22Rv1 (cell line): ENCODE results near the gene LSM11.

Source experiments
- ZFX ChIP-seq: fragments of 450-650 bp; IDR thresholded peaks from 2 replicates; pipeline ENCODE4 v1.6.1; 2017; ENCODE audit warnings: antibody characterized with exemption, borderline replicate concordance
- TF ChIP-seq, protein P1 (sequence below): fragments of 450-650 bp; IDR thresholded peaks from 2 replicates; pipeline ENCODE4 v1.5.1; 2017; ENCODE audit warnings: mild to moderate bottlenecking

DNA sequence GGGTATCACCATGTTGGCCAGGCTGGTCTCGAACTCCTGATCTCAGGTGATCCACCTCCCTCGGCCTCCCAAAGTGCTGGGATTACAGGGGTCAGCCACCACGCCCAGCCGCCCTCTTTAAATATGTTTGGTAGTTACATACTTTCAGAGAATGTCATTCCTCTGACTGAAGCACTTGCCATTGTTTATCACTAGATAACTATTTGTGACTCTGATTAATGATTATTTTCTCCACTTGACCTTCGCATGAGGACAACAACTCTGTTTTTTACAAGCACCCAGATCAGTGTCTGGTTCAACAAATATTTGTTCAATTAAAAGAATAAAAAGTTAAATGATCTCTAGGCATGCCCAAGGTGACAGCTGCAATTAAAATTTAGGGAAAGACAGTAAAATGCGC is 59.2 kb downstream of the LSM11 start:
- TF ChIP-seq, protein P1, sequence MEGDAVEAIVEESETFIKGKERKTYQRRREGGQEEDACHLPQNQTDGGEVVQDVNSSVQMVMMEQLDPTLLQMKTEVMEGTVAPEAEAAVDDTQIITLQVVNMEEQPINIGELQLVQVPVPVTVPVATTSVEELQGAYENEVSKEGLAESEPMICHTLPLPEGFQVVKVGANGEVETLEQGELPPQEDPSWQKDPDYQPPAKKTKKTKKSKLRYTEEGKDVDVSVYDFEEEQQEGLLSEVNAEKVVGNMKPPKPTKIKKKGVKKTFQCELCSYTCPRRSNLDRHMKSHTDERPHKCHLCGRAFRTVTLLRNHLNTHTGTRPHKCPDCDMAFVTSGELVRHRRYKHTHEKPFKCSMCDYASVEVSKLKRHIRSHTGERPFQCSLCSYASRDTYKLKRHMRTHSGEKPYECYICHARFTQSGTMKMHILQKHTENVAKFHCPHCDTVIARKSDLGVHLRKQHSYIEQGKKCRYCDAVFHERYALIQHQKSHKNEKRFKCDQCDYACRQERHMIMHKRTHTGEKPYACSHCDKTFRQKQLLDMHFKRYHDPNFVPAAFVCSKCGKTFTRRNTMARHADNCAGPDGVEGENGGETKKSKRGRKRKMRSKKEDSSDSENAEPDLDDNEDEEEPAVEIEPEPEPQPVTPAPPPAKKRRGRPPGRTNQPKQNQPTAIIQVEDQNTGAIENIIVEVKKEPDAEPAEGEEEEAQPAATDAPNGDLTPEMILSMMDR = no peak
- TF ChIP-seq ZFX = no peak
